GM12872 (cell line): ENCODE data around the gene XPNPEP3.

Experiments used
- TF ChIP-seq, protein P1 (sequence below): IDR thresholded peaks from 3 replicates; pipeline ENCODE4 v1.5.1; 2011; ENCODE audit warnings: low read depth, mild to moderate bottlenecking, low read length, moderate library complexity; ENCODE audit not compliant: insufficient read depth

The XPNPEP3 gene

DNA sequence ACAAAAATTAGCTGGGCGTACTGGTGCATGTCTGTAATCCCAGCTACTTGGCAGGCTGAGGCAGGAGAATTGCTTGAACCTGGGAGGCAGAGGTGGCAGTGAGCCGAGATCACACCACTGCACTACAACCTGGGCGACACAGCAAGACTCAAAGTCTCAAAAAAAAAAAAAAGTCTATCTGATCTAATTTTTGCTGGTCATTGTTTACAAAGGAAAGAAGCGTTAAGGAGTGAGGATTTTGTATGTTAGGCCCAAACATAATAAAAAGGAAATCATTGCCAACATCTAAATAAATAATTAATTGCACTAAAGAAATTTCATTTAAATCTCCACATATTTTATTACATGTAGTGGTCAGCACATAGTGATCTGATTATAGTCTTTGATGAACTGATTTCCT is 97.2 kb downstream of the XPNPEP3 start:
- TF ChIP-seq, protein P1, sequence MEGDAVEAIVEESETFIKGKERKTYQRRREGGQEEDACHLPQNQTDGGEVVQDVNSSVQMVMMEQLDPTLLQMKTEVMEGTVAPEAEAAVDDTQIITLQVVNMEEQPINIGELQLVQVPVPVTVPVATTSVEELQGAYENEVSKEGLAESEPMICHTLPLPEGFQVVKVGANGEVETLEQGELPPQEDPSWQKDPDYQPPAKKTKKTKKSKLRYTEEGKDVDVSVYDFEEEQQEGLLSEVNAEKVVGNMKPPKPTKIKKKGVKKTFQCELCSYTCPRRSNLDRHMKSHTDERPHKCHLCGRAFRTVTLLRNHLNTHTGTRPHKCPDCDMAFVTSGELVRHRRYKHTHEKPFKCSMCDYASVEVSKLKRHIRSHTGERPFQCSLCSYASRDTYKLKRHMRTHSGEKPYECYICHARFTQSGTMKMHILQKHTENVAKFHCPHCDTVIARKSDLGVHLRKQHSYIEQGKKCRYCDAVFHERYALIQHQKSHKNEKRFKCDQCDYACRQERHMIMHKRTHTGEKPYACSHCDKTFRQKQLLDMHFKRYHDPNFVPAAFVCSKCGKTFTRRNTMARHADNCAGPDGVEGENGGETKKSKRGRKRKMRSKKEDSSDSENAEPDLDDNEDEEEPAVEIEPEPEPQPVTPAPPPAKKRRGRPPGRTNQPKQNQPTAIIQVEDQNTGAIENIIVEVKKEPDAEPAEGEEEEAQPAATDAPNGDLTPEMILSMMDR = no peak

DNA sequence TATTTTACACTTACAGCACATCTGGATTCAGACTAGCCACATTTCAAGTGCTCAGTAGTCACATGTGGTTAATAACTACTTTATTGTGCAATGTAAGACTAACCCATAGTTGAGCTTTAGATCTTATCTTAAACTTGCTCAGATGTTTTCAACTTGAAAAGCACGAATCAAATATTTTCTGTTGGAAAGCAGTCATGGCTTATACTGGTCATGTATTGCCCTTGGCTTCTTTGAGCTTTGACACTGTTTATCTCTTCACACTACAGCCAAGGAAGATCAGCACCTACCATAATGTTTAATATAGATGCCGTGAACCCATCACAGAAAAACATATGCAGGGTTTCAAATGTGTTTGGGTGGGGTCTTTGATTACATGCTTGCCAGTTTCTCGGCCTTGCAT is 98.6 kb downstream of the XPNPEP3 start:
- TF ChIP-seq, protein P1 = no peak

DNA sequence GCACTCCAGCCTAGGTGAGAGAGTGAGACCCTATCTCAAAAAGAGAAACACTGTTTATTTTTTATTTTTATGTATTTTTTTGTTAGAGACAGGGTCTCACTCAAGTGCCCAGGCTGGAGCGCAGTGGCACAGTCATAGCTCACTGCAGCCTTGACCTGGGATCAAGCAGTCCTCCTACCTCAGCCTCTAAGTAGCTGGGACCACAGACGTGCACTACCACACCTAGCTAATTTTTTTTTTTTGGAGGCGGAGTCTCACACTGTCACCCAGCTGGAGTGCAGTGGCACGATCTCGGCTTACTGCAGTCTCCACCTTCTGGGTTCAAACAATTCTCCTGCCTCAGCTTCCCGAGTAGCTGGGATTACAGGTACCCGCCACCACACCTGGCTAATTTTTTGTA is 100.7 kb downstream of the XPNPEP3 start:
- TF ChIP-seq, protein P1 = no peak

- TF ChIP-seq, protein P1 = no peak
These were observed 101.4 kb downstream of the XPNPEP3 start for GRCh38 chr22:40958299-40958698.

DNA sequence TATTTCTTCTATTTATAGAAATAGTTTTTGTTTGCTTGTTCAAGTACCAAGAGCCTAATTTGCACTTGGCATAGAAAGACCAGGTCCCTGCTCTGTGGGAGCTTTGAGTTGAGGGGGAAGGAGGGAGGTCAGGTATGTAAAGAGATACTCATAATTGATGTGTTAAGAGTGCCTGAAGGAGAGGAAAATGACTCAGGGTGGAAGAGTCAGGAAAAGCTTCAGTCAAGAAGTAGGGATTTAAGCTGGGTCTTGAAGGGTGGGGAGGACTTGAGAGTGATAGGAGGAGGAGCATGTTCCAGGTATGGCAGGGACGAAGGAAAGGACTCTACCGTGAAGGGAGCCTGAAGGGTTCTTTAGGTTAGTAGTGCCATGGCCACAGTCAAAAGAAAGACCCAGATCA is 103.2 kb downstream of the XPNPEP3 start:
- TF ChIP-seq, protein P1 = no peak

- TF ChIP-seq, protein P1 = no peak
These were observed 109.2 kb downstream of the XPNPEP3 start for GRCh38 chr22:40965936-40966725.

GRCh38 chr22:40966726-40967085 is 109.8 kb downstream of the XPNPEP3 start:
- TF ChIP-seq, protein P1 = no peak
